Measurements from ENCODE around the gene ITPRID2.

ITPRID2 gene

DNA sequence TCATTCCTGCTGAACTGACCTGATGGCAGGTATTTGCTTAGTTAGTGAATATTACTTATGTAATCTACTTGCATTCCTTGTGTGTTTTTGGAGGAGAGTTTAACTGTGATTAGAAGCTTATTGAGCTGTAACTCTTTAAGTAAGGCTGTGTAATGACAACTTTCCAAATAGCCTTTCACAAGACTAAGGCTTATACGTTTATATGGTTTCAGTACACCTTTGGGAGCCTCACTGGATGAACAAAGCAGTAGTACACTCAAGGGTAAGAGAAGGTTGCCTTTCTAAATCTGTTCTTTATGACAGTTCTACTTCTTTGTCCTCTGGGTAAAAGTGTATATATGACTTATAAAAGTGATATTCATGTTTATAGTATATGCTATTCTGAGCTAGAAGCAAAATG is 4.3 kb downstream of the ITPRID2 start:
- peaks cover 57% of the 10 kb centered on the region for H3K79me2 ChIP-seq (ENCODE audit: control insufficient read depth, insufficient read depth, low read length, unreplicated experiment)
- no peak overlapping the region; the same call in 1 of the 2 replicates for H3K4me3 ChIP-seq (ENCODE audit: low read depth, low read length)
- H2AFZ ChIP-seq (ENCODE audit: low read length, unreplicated experiment) = no peak overlapping the region
- H3K4me1 ChIP-seq (ENCODE audit: control insufficient read depth, insufficient read depth, low read length, unreplicated experiment) = peaks cover 34% of the 10 kb centered on the region
- H3K27me3 ChIP-seq (ENCODE audit: insufficient read depth, low read length) = no peaks in the 10 kb centered on the region
- no peak overlapping the region for H3K27ac ChIP-seq (ENCODE audit: low read depth, low read length)
- H3K36me3 ChIP-seq (ENCODE audit: insufficient read depth, low read length) = peaks cover 36% of the 10 kb centered on the region

DNA sequence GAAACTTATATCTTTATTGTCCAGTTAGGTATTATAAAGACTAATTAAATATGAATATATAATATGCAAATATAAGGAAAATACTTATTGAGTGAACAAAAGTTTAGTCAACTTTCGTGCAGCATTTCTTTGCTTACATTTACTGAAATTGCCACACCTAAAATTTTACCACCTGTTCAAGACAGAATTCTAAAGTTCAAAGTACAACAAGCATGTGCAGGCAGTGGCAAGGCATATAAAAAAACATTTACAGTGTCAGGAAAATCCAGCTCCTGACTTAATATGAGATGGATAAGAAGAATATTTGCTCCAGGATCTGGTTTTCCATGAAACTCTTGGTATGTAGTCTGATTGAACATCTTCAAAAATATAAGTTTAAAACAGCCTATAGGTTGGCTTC is 4.8 kb downstream of the ITPRID2 start:
- no peak overlapping the region for H3K4me3 ChIP-seq (ENCODE audit: low read depth, low read length)
- H2AFZ ChIP-seq (ENCODE audit: low read length, unreplicated experiment) = no peak overlapping the region
- peaks cover 32% of the 10 kb centered on the region for H3K4me1 ChIP-seq (ENCODE audit: control insufficient read depth, insufficient read depth, low read length, unreplicated experiment)
- H3K27me3 ChIP-seq (ENCODE audit: insufficient read depth, low read length) = no peaks in the 10 kb centered on the region
- peaks cover 57% of the 10 kb centered on the region for H3K79me2 ChIP-seq (ENCODE audit: control insufficient read depth, insufficient read depth, low read length, unreplicated experiment)
- H3K27ac ChIP-seq (ENCODE audit: low read depth, low read length) = no peak overlapping the region
- peaks cover 39% of the 10 kb centered on the region for H3K36me3 ChIP-seq (ENCODE audit: insufficient read depth, low read length)

DNA sequence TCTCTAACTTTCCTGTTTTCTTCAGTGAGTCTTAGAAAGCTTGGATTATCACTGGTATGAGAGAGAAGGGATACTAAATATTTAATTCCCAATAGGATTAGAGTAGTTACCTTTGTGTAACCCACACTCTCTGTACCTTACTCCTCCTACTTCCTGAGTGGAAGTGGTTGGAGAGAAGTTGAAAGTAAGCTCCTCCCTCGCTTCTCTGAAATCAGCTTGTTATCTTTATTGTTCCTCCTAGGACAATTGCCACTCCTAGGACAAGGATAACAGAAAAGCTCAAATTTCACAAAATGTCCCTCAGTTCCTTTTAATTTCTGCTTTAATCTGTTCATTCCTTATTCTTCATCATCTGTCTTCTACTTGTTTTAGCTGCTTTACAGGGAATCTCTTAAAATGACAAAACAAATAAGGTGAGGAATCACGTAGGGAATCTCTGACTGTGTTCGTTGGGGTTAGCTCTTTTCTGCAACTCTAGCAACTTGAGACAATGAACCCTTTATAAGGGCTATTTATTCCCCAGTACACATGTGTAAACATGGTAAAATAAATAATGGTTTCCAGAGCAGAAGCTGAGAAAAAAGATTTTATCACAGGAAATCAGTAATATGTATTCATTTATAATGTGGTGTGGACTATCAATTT is 8.6 kb downstream of the ITPRID2 start:
- H3K79me2 ChIP-seq (ENCODE audit: control insufficient read depth, insufficient read depth, low read length, unreplicated experiment) = peaks cover 41% of the 10 kb centered on the region
- no peak overlapping the region for H3K27ac ChIP-seq (ENCODE audit: low read depth, low read length)
- H3K4me3 ChIP-seq (ENCODE audit: low read depth, low read length) = no peak overlapping the region
- H3K4me1 ChIP-seq (ENCODE audit: control insufficient read depth, insufficient read depth, low read length, unreplicated experiment) = peaks cover 17% of the 10 kb centered on the region
- H2AFZ ChIP-seq (ENCODE audit: low read length, unreplicated experiment) = no peak overlapping the region
- H3K36me3 ChIP-seq (ENCODE audit: insufficient read depth, low read length) = peaks cover 48% of the 10 kb centered on the region
- H3K27me3 ChIP-seq (ENCODE audit: insufficient read depth, low read length) = no peaks in the 10 kb centered on the region

DNA sequence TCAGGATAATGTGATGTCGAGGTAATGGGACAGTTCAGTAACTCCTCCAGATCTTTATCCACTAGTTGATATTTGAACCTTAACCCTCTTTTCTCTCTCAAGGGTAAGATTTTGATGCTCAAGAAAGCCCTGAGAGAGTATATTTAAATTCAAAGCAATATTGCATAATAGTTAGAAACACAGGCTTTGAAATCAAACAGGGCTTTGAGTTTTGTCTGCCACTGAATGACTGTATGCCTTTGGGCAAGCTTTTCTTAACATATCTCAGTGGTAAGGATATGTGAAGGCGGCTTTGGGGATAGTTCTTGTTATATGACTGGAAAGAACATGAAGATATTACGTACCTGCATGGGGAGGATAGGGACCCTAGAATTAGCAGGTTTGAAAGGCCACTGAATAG is 11.1 kb downstream of the ITPRID2 start:
- Histone ChIP-seq H3K79me2 (ENCODE audit: control insufficient read depth, insufficient read depth, low read length, unreplicated experiment) (peaks cover 23% of the 10 kb centered on the region), H3K27ac (ENCODE audit: low read depth, low read length) (no peak overlapping the region), H3K36me3 (ENCODE audit: insufficient read depth, low read length) (peaks cover 39% of the 10 kb centered on the region), H3K27me3 (ENCODE audit: insufficient read depth, low read length) (no peaks in the 10 kb centered on the region), H2AFZ (ENCODE audit: low read length, unreplicated experiment) (no peak overlapping the region), H3K4me1 (ENCODE audit: control insufficient read depth, insufficient read depth, low read length, unreplicated experiment) (no peaks in the 10 kb centered on the region), H3K4me3 (ENCODE audit: low read depth, low read length) (no peak overlapping the region)

DNA sequence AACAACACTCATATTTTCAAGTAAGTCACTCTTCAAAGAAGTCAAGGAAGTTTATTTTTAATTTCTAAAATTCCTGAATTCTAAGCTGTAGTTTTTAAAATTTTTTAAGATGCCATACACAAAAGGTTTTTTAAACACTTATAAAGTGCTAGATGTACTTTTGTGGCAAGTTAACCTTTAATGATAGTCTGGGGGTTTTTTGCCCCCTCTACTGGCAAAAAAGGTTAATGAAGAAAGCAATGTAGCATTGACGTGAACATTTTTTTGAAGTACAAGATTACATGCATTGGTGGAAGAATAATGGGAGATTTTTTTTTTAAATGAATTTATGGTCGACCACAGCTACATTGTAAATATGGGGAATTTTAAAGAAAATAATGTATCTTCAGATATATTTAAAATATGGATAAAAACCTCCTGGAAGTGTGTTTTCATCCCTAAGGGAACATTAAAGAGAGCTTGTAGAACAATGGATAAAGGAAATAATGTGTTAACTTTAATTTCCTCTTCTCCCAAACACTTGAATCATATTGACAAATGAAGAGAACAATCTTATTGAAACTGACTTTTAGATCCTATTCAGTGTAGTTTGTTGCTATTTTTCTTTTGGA is 12.6 kb downstream of the ITPRID2 start:
- Histone ChIP-seq H2AFZ (ENCODE audit: low read length, unreplicated experiment) (no peak overlapping the region), H3K36me3 (ENCODE audit: insufficient read depth, low read length) (peaks cover 40% of the 10 kb centered on the region), H3K4me1 (ENCODE audit: control insufficient read depth, insufficient read depth, low read length, unreplicated experiment) (no peaks in the 10 kb centered on the region), H3K27me3 (ENCODE audit: insufficient read depth, low read length) (no peaks in the 10 kb centered on the region), H3K27ac (ENCODE audit: low read depth, low read length) (no peak overlapping the region), H3K4me3 (ENCODE audit: low read depth, low read length) (no peak overlapping the region), H3K79me2 (ENCODE audit: control insufficient read depth, insufficient read depth, low read length, unreplicated experiment) (peaks cover 28% of the 10 kb centered on the region)

DNA sequence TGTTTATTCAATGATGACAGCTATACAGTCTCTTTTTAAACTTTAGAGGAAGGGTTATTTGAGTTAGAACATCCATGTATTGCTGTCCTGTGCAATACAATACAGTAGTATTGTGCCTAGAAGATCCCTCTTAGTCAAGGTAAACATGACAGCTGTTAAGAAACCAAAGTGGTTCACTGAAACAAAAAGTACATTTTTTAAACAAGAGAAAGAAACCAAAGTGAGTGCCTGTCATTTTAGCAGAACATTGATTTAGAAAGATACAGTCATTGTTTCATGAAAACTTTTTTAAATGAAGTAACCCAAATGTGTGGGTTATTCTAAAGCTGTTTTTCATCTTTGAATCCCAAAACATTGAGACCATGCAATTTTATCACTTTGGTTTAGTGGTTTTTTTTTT is 15.5 kb downstream of the ITPRID2 start:
- no peak overlapping the region for H3K27ac ChIP-seq (ENCODE audit: low read depth, low read length)
- no peak overlapping the region for H3K4me3 ChIP-seq (ENCODE audit: low read depth, low read length)
- peaks cover 35% of the 10 kb centered on the region for H3K36me3 ChIP-seq (ENCODE audit: insufficient read depth, low read length)
- no peaks in the 10 kb centered on the region for H3K27me3 ChIP-seq (ENCODE audit: insufficient read depth, low read length)
- peaks cover 26% of the 10 kb centered on the region for H3K79me2 ChIP-seq (ENCODE audit: control insufficient read depth, insufficient read depth, low read length, unreplicated experiment)
- H2AFZ ChIP-seq (ENCODE audit: low read length, unreplicated experiment) = no peak overlapping the region
- H3K4me1 ChIP-seq (ENCODE audit: control insufficient read depth, insufficient read depth, low read length, unreplicated experiment) = no peaks in the 10 kb centered on the region

DNA sequence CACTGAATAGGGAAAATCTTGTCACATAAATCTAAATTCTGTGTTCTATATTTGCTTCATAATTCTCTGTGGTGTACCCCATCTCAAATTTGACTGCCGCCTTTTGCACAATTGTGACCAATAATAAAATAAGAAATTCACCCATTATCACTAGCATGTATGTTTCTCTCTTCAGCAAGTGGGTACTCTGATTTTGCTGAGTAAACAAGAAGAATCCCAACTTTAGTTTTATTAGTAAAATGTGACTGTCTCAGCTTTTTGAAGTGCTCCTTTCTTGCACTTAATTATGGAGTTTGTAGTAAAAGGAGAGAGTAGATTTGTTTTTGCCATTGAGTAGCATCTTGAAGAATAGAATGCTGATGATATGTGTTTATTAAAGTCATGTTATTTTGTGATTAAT is 16.1 kb downstream of the ITPRID2 start:
- Histone ChIP-seq H3K27ac (ENCODE audit: low read depth, low read length) (no peak overlapping the region), H3K4me3 (ENCODE audit: low read depth, low read length) (no peak overlapping the region), H3K4me1 (ENCODE audit: control insufficient read depth, insufficient read depth, low read length, unreplicated experiment) (no peaks in the 10 kb centered on the region), H3K36me3 (ENCODE audit: insufficient read depth, low read length) (peaks cover 35% of the 10 kb centered on the region), H3K79me2 (ENCODE audit: control insufficient read depth, insufficient read depth, low read length, unreplicated experiment) (peaks cover 25% of the 10 kb centered on the region), H2AFZ (ENCODE audit: low read length, unreplicated experiment) (no peak overlapping the region), H3K27me3 (ENCODE audit: insufficient read depth, low read length) (no peaks in the 10 kb centered on the region)

DNA sequence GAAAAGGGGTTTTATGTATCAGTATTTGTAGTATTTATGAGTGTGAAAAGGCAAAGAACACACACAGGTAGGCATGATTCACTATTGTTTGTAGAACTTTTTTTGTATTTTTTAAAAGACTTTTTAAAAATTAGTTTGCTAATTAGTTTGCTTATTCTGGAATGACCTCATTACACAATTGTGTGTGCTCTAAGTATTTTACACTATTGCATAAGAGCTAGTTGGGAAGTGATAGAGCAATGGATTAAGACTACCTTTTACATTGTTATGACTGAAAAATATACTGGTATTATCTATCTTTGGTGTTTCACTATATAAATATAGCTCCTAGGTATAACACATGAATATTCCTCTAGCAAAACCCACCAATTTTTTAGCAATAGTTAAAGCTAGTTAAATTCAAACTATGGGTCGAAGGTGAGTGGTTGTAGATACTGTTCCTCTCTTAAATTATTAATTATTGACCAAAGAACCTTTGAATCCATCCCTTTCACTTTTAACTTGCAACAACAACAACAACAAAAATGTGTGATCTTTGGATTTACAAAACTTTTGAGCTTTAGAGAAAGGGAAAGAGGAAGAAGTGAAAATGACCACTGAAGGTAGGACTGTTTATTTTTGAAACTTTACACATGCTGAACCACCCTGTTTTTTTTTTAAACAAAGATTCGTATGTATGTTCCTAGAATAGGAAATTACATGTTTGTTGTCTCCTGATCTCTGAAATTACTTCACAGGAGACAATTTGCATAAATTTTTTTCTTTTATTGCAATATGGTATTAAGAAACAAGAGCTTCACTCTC is 18.7 kb downstream of the ITPRID2 start:
- H3K4me1 ChIP-seq (ENCODE audit: control insufficient read depth, insufficient read depth, low read length, unreplicated experiment) = peaks cover 9% of the 10 kb centered on the region
- H3K27ac ChIP-seq (ENCODE audit: low read depth, low read length) = no peak overlapping the region
- H3K79me2 ChIP-seq (ENCODE audit: control insufficient read depth, insufficient read depth, low read length, unreplicated experiment) = peaks cover 14% of the 10 kb centered on the region
- H3K36me3 ChIP-seq (ENCODE audit: insufficient read depth, low read length) = peaks cover 33% of the 10 kb centered on the region
- no peaks in the 10 kb centered on the region for H3K27me3 ChIP-seq (ENCODE audit: insufficient read depth, low read length)
- no peak overlapping the region for H2AFZ ChIP-seq (ENCODE audit: low read length, unreplicated experiment)
- no peak overlapping the region for H3K4me3 ChIP-seq (ENCODE audit: low read depth, low read length)

DNA sequence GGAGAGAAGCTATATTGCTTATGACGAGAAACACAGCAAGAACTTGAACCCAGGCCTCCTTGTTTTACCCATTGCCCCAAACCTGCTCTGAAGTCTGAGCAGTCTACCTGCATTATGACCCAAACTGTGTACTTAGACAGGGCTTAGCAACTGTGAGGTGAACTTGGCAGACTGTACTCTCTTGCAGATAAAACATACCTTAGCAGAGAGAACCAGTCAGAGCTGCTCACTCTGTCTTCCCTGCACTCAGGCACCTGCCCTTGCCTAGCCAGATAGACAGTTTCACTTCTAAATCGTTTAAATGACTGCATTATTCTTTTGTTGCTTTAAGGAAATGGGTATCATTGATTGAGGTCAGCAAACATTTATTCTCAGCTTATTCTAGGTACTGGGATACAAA is 20.3 kb downstream of the ITPRID2 start:
- Histone ChIP-seq H3K27me3 (ENCODE audit: insufficient read depth, low read length) (no peaks in the 10 kb centered on the region), H3K4me3 (ENCODE audit: low read depth, low read length) (no peak overlapping the region), H3K27ac (ENCODE audit: low read depth, low read length) (no peak overlapping the region), H3K4me1 (ENCODE audit: control insufficient read depth, insufficient read depth, low read length, unreplicated experiment) (peaks cover 25% of the 10 kb centered on the region), H3K36me3 (ENCODE audit: insufficient read depth, low read length) (peaks cover 41% of the 10 kb centered on the region), H2AFZ (ENCODE audit: low read length, unreplicated experiment) (no peak overlapping the region), H3K79me2 (ENCODE audit: control insufficient read depth, insufficient read depth, low read length, unreplicated experiment) (peaks cover 12% of the 10 kb centered on the region)

DNA sequence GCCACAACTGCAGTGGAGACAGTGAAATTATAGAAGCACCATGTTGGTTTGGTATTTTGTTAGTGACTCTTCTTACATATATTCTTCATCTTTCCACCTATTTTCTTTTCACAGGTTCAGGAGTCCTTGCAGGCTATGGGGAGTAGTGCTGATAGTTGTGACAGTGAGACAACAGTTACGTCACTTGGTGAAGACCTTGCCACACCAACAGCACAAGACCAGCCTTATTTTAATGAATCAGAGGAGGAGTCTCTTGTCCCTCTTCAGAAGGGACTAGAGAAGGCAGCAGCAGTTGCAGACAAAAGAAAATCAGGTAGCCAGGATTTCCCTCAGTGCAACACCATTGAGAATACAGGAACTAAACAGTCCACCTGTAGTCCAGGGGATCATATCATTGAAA is 23.6 kb downstream of the ITPRID2 start:
- peaks cover 7% of the 10 kb centered on the region for H3K79me2 ChIP-seq (ENCODE audit: control insufficient read depth, insufficient read depth, low read length, unreplicated experiment)
- H3K4me1 ChIP-seq (ENCODE audit: control insufficient read depth, insufficient read depth, low read length, unreplicated experiment) = peaks cover 35% of the 10 kb centered on the region
- H3K4me3 ChIP-seq (ENCODE audit: low read depth, low read length) = no peak overlapping the region
- peaks cover 50% of the 10 kb centered on the region for H3K36me3 ChIP-seq (ENCODE audit: insufficient read depth, low read length)
- no peaks in the 10 kb centered on the region for H3K27me3 ChIP-seq (ENCODE audit: insufficient read depth, low read length)
- no peak overlapping the region for H3K27ac ChIP-seq (ENCODE audit: low read depth, low read length)
- no peak overlapping the region for H2AFZ ChIP-seq (ENCODE audit: low read length, unreplicated experiment)

All from ACC112 (cell line).